IMR-90 (cell line): ENCODE data around the gene SLC12A4. TPM values are rescaled to one million over a fixed set of nuclear protein-coding genes. Genes with fewer than 3 reads are reported as not detected.

ENCODE experiments used
- ATAC-seq: fragments of 200-7000 bp; cut with Tn5 transposase; 2 replicates; pipeline ENCODE4 v1.9.1; 2020; ENCODE audit warnings: low read depth, mild to moderate bottlenecking, moderate library complexity
- BruUV-seq: library from RNA; stranded (reverse); fragments of 400-500 nt; replicated peaks from 2 replicates; lab custom pipeline; 2021; lab: Mats Ljungman, UMichigan
- CTCF ChIA-PET: fragments of 300-600 bp; formaldehyde crosslinking; extraction: SDS; loops from one replicate; lab custom pipeline; 2021; ENCODE audit warnings: antibody characterized with exemption; lab: Yijun Ruan, JAX
- POLR2A ChIA-PET: fragments of 300-600 bp; sonication (Branson Sonifier 250); formaldehyde crosslinking; loops from one replicate; lab custom pipeline; 2022; ENCODE audit warnings: antibody characterized with exemption; ENCODE audit not compliant: unreplicated experiment; lab: Charles Lee
- DNase-seq: peaks from one replicate; pipeline ENCODE4 v3.0.0; 2013
- H2AFZ ChIP-seq: replicated peaks from 2 replicates; pipeline ENCODE3; 2013; ENCODE audit warnings: low read length, mild to moderate bottlenecking; ENCODE audit not compliant: poor library complexity
- H2AK5ac ChIP-seq: 2 replicates; pipeline ENCODE4 v1.6.1; 2013; ENCODE audit warnings: low read depth, low read length, inconsistent platforms
- H2AK9ac ChIP-seq: replicated peaks from 2 replicates; pipeline ENCODE3; 2013; ENCODE audit warnings: mild to moderate bottlenecking, low read depth, low read length, moderate library complexity; ENCODE audit not compliant: poor library complexity
- H2BK120ac ChIP-seq: 2 replicates; pipeline ENCODE4 v1.6.1; 2013; ENCODE audit warnings: low read depth, low read length, inconsistent platforms
- H2BK15ac ChIP-seq: 3 replicates; pipeline ENCODE4 v1.6.1; 2013; ENCODE audit warnings: low read depth, low read length, inconsistent platforms
- H2BK20ac ChIP-seq: 2 replicates; pipeline ENCODE4 v1.6.1; 2013; ENCODE audit warnings: low read depth, mild to moderate bottlenecking, inconsistent platforms, low read length, moderate library complexity
- H2BK5ac ChIP-seq: 2 replicates; pipeline ENCODE4 v1.6.1; 2013; ENCODE audit warnings: mild to moderate bottlenecking, low read depth, low read length, inconsistent platforms; ENCODE audit not compliant: poor library complexity, severe bottlenecking
- H3K14ac ChIP-seq: replicated peaks from 2 replicates; pipeline ENCODE4 v1.6.1; 2013; ENCODE audit warnings: low read depth, low read length, inconsistent platforms
- H3K18ac ChIP-seq: 2 replicates; pipeline ENCODE4 v1.6.1; 2013; ENCODE audit warnings: low read depth, low read length, control low read depth
- H3K23ac ChIP-seq: 2 replicates; pipeline ENCODE4 v1.6.1; 2013; ENCODE audit warnings: low read depth, low read length, inconsistent platforms
- H3K27ac ChIP-seq: 2 replicates; pipeline ENCODE4 v1.5.1; 2013; ENCODE audit warnings: mild to moderate bottlenecking, control low read depth, low read length; ENCODE audit not compliant: insufficient read depth
- H3K27me3 ChIP-seq: 2 replicates; pipeline ENCODE4 v1.6.1; 2013; ENCODE audit warnings: low read length; ENCODE audit not compliant: control insufficient read depth, insufficient read depth
- H3K36me3 ChIP-seq: 2 replicates; pipeline ENCODE4 v1.6.1; 2013; ENCODE audit warnings: low read length, mixed read lengths; ENCODE audit not compliant: control insufficient read depth, insufficient read depth
- H3K4ac ChIP-seq: 2 replicates; pipeline ENCODE4 v1.6.1; 2013; ENCODE audit warnings: low read depth, low read length, inconsistent platforms
- H3K4me1 ChIP-seq: 2 replicates; pipeline ENCODE4 v1.6.1; 2013; ENCODE audit warnings: low read length, mixed read lengths; ENCODE audit not compliant: control insufficient read depth, insufficient read depth
- H3K4me2 ChIP-seq: 2 replicates; pipeline ENCODE4 v1.6.1; 2013; ENCODE audit warnings: low read depth, mild to moderate bottlenecking, control low read depth, low read length, moderate library complexity
- H3K4me3 ChIP-seq: 2 replicates; pipeline ENCODE4 v1.5.1; 2013; ENCODE audit warnings: low read depth, mild to moderate bottlenecking, control low read depth, low read length, moderate library complexity; ENCODE audit not compliant: insufficient read depth
- H3K56ac ChIP-seq: 2 replicates; pipeline ENCODE4 v1.6.1; 2013; ENCODE audit warnings: low read length, inconsistent platforms; ENCODE audit not compliant: insufficient read depth; ENCODE audit errors: extremely low read depth
- H3K79me1 ChIP-seq, 2 experiments: 2 replicates each; pipeline ENCODE4 v1.6.1; 2013; ENCODE audit warnings: low read length in 2 of 2, inconsistent platforms in 1 of 2, low read depth in 1 of 2
- H3K9ac ChIP-seq: 2 replicates; pipeline ENCODE4 v1.6.1; 2013; ENCODE audit warnings: low read depth, low read length, control low read depth
- H3K9me1 ChIP-seq: 2 replicates; pipeline ENCODE4 v1.6.1; 2013; ENCODE audit warnings: low read length, inconsistent platforms; ENCODE audit not compliant: insufficient read depth
- H3K9me3 ChIP-seq: 2 replicates; pipeline ENCODE4 v1.6.1; 2013; ENCODE audit warnings: low read length; ENCODE audit not compliant: control insufficient read depth, insufficient read depth
- H4K20me1 ChIP-seq: 2 replicates; pipeline ENCODE4 v1.6.1; 2013; ENCODE audit warnings: low read length, inconsistent platforms; ENCODE audit not compliant: insufficient read depth
- H4K5ac ChIP-seq: 2 replicates; pipeline ENCODE4 v1.6.1; 2013; ENCODE audit warnings: mild to moderate bottlenecking, low read depth, low read length, control low read depth
- H4K8ac ChIP-seq, 2 experiments: 2 replicates each; pipeline ENCODE4 v1.6.1; 2013; ENCODE audit warnings: low read depth in 2 of 2, low read length in 2 of 2, control low read depth in 1 of 2, inconsistent platforms in 1 of 2
- H4K91ac ChIP-seq: 2 replicates; pipeline ENCODE4 v1.6.1; 2013; ENCODE audit warnings: low read depth, low read length, inconsistent platforms; ENCODE audit not compliant: insufficient read depth
- BHLHE40 ChIP-seq: fragments of 150-350 bp; IDR thresholded peaks from 2 replicates; pipeline ENCODE4 v1.6.1; 2016; ENCODE audit warnings: mild to moderate bottlenecking, low read depth, low read length
- CEBPB ChIP-seq: IDR thresholded peaks from 2 replicates; pipeline ENCODE4 v1.6.1; 2012; ENCODE audit warnings: low read depth, low read length, improper control_type of control experiment
- CHD1 ChIP-seq: IDR thresholded peaks from 2 replicates; pipeline ENCODE4 v1.6.1; 2012; ENCODE audit warnings: low read depth, low read length, improper control_type of control experiment
- ELK1 ChIP-seq: fragments of 150-350 bp; IDR thresholded peaks from 2 replicates; pipeline ENCODE4 v1.6.1; 2016; ENCODE audit warnings: low read depth, mild to moderate bottlenecking, low read length, moderate library complexity, borderline replicate concordance
- FOS ChIP-seq: fragments of 150-350 bp; IDR thresholded peaks from 2 replicates; pipeline ENCODE4 v1.6.1; 2016; ENCODE audit warnings: low read depth, low read length
- MAFK ChIP-seq: IDR thresholded peaks from 2 replicates; pipeline ENCODE4 v1.6.1; 2012; ENCODE audit warnings: low read depth, low read length, improper control_type of control experiment
- MAZ ChIP-seq: IDR thresholded peaks from 2 replicates; pipeline ENCODE4 v1.6.1; 2012; ENCODE audit warnings: low read depth, mild to moderate bottlenecking, low read length, improper control_type of control experiment, moderate library complexity, borderline replicate concordance
- MXI1 ChIP-seq: IDR thresholded peaks from 2 replicates; pipeline ENCODE4 v1.6.1; 2012; ENCODE audit warnings: low read depth, mild to moderate bottlenecking, low read length, moderate library complexity, borderline replicate concordance
- NFE2L2 ChIP-seq: fragments of 150-350 bp; IDR thresholded peaks from 2 replicates; pipeline ENCODE4 v1.6.1; 2016; ENCODE audit warnings: low read depth, mild to moderate bottlenecking, low read length
- POLR2A ChIP-seq: IDR thresholded peaks from 2 replicates; pipeline ENCODE4 v1.6.1; 2012; ENCODE audit warnings: mild to moderate bottlenecking, low read depth, low read length
- RAD21 ChIP-seq: IDR thresholded peaks from 2 replicates; pipeline ENCODE4 v1.6.1; 2012; ENCODE audit warnings: low read length, improper control_type of control experiment
- RCOR1 ChIP-seq: IDR thresholded peaks from 2 replicates; pipeline ENCODE4 v1.6.1; 2012; ENCODE audit warnings: mild to moderate bottlenecking, low read length, improper control_type of control experiment; ENCODE audit not compliant: insufficient replicate concordance
- RFX5 ChIP-seq: IDR thresholded peaks from 2 replicates; pipeline ENCODE4 v1.8.0; 2012; ENCODE audit warnings: low read depth, mild to moderate bottlenecking, low read length, moderate library complexity
- SMC3 ChIP-seq: fragments of 150-350 bp; IDR thresholded peaks from 2 replicates; pipeline ENCODE4 v1.6.1; 2016; ENCODE audit warnings: low read depth, mild to moderate bottlenecking, antibody characterized with exemption, low read length, moderate library complexity
- USF2 ChIP-seq: fragments of 150-350 bp; IDR thresholded peaks from 2 replicates; pipeline ENCODE4 v1.6.1; 2017; ENCODE audit warnings: mild to moderate bottlenecking, antibody characterized with exemption, low read length, low read depth
- whole genome bisulfite sequencing, 2 experiments: methylation state at CpG; one replicate each; pipeline versions ENCODE4 v1.1.5 to v1.1.7; 2013; ENCODE audit warnings: missing lambda C conversion rate in 2 of 2; ENCODE audit not compliant: insufficient read length in 1 of 2; ENCODE audit errors: extremely low coverage in 2 of 2; 5-methylcytosine and 5-hydroxymethylcytosine counted together
- dilution Hi-C: fragments of 300-500 bp; cut with HindIII; formaldehyde crosslinking; loops from one replicate; pipeline ENCODE4 v1.14.3; 2018; ENCODE audit warnings: low sequenced_read_pairs; ENCODE audit not compliant: unreplicated experiment
- in situ Hi-C: fragments of 300-500 bp; cut with MboI; formaldehyde crosslinking; loops from 3 replicates; pipeline ENCODE4 v1.14.3; 2019; ENCODE audit warnings: low sequenced_read_pairs, inconsistent platforms, mixed read lengths
- intact Hi-C: fragments of 100-400 bp; cut with micrococcal nuclease; formaldehyde crosslinking; loops from 2 replicates; pipeline ENCODE4 v1.10.0; 2022
- polyA plus RNA-seq, 3 experiments: library from polyadenylated mRNA; depleted of rRNA; stranded (reverse); fragments of >200 nt; gene quantifications; 2 replicates each; pipeline ENCODE4 v1.2.3, GENCODE V29; 2012; ENCODE audit warnings: low replicate concordance in 1 of 3
- total RNA-seq: library from RNA; depleted of rRNA; stranded (reverse); fragments of >200 nt; gene quantifications from 2 replicates; pipeline ENCODE4 v1.2.3, GENCODE V29; 2012
- TF ChIP-seq, protein P1 (sequence below): conservative IDR thresholded peaks from 2 replicates; pipeline ENCODE4 v1.5.1; 2012; ENCODE audit warnings: mild to moderate bottlenecking, low read depth, low read length, improper control_type of control experiment

SLC12A4 gene
- total and polyA plus RNA-seq, 2 of the 4 experiments (the other 2 are of a cell fraction): 36.6 to 132 TPM

GRCh38 chr16:67944690-67945391, 23.6 kb downstream of the SLC12A4 start:
- H4K20me1 ChIP-seq: peaks cover 62% of the 10 kb centered on the region
- no peak overlapping the region for H2BK120ac ChIP-seq
- H3K27ac ChIP-seq: no peak overlapping the region
- dilution Hi-C loops: no loop called here
- no peak overlapping the region for H4K5ac ChIP-seq
- H3K14ac ChIP-seq: no peak overlapping the region
- in situ Hi-C loops: loop anchor here (25.0 kb wide), 1 partner anchor 408 kb away; the partner anchor contains the start of gene RIPOR1
- no peaks in the 10 kb centered on the region for H3K4me1 ChIP-seq
- no peak overlapping the region for H4K91ac ChIP-seq
- H3K9me3 ChIP-seq: no peaks in the 10 kb centered on the region
- CTCF ChIA-PET: no interaction called here
- H3K23ac ChIP-seq: no peak overlapping the region
- H2AK9ac ChIP-seq: no peak overlapping the region
- no peaks in the 10 kb centered on the region for H3K27me3 ChIP-seq
- no peak overlapping the region for H2BK20ac ChIP-seq
- TF ChIP-seq, protein P1, sequence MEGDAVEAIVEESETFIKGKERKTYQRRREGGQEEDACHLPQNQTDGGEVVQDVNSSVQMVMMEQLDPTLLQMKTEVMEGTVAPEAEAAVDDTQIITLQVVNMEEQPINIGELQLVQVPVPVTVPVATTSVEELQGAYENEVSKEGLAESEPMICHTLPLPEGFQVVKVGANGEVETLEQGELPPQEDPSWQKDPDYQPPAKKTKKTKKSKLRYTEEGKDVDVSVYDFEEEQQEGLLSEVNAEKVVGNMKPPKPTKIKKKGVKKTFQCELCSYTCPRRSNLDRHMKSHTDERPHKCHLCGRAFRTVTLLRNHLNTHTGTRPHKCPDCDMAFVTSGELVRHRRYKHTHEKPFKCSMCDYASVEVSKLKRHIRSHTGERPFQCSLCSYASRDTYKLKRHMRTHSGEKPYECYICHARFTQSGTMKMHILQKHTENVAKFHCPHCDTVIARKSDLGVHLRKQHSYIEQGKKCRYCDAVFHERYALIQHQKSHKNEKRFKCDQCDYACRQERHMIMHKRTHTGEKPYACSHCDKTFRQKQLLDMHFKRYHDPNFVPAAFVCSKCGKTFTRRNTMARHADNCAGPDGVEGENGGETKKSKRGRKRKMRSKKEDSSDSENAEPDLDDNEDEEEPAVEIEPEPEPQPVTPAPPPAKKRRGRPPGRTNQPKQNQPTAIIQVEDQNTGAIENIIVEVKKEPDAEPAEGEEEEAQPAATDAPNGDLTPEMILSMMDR: no peak
- TF ChIP-seq ELK1 (no peak), BHLHE40 (no peak), FOS (no peak), SMC3 (no peak), RFX5 (no peak), RCOR1 (no peak), POLR2A (no peak), NFE2L2 (no peak), MAZ (no peak), CHD1 (no peak), MXI1 (no peak), MAFK (no peak), CEBPB (no peak), USF2 (no peak), RAD21 (no peak)
- H3K79me1 ChIP-seq: peaks cover 20 to 82% of the 10 kb centered on the region in 2 experiments
- intact Hi-C loops: no loop called here
- H3K4me2 ChIP-seq: no peak overlapping the region
- no peak overlapping the region for H2AK5ac ChIP-seq
- no peak overlapping the region for H3K9ac ChIP-seq
- BruUV-seq: TSS peak; percentile 52
- H3K9me1 ChIP-seq: no peaks in the 10 kb centered on the region; the same call in 1 of the 2 replicates
- ATAC-seq (no peak), DNase-seq (no peak)
- H2BK5ac ChIP-seq: no peak overlapping the region
- no peak overlapping the region for H4K8ac ChIP-seq
- H2BK15ac ChIP-seq: no peak overlapping the region
- WGBS, 2 experiments: 97% methylated on average over 16 of the region's 24 CpGs; no CpG with 5 or more reads in 1 of the 2 experiments
- H2AFZ ChIP-seq: no peak overlapping the region
- H3K56ac ChIP-seq: no peak overlapping the region
- POLR2A ChIA-PET: no interaction called here
- H3K4ac ChIP-seq: no peak overlapping the region
- H3K36me3 ChIP-seq: peaks cover 93% of the 10 kb centered on the region
- no peak overlapping the region for H3K18ac ChIP-seq
- no peak overlapping the region for H3K4me3 ChIP-seq
